ENCODE results near the gene ABCB8. TPM values are rescaled to one million over a fixed set of nuclear protein-coding genes. Genes with fewer than 3 reads are reported as not detected.
"Not testable (repeated sequence)": the region's sequence is repeated elsewhere in the genome, so short reads cannot be mapped to it uniquely, and the experiment has no call there.

The ABCB8 gene
- total and polyA plus RNA-seq, 9 of the 15 experiments (the other 6 are each of a cell fraction or from before 2014, with no cell fraction given), result 7.6 to 106 (median 36.3) TPM

DNA sequence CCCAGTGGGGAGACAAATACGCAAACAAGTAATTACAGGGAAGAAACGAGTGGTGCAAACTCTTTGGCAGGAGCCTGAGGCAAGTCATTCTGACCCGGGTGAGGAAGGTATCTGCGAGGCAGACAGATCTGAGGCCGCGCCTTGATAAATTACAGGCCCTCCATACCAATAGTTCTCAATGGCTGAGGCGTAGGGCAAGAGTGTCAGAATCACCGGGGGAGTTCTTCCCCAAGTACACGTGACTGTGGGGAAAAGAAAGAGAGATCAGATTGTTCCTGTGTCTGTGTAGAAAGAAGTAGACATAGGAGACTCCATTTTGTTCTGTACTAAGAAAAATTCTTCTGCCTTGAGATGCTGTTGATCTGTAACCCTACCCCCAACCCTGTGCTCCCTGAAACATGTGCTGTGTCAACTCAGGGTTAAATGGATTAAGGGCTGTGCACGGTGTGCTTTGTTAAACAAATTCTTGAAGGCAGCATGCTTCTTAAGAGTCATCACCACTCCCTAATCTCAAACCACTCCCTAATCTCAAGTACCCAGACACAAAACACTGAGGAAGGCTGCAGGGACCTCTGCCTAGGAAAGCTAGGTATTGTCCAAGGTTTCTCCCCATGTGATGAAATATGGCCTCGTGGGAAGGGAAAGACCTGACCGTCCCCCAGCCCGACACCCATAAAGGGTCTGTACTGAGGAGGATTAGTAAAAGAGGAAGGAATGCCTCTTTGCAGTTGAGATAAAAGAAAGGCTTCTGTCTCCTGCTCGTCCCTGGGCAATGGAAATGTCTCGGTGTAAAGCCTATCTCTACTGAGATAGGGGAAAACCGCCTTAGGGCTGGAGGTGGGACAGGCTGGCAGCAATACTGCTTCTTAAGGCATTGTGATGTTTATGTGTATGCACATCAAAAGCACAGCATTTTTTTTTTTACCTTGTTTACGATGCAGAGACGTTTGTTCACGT, 1.2 kb upstream of the ABCB8 start (continued):
- TF ChIP-seq ZBTB40 (IDR thresholded peaks at IDR 0.05) (0 out of 2 replicates have a peak, but pooled peaks have one; percentile 52), LEF1 (IDR thresholded peaks at IDR 0.05) (peak; percentile 87), ZNF561 (CRISPR knock-in tag; conservative IDR thresholded peaks at IDR 0.05) (peak; percentile 54; the same call in 1 of the 2 replicates), SOX6 (IDR thresholded peaks at IDR 0.05) (peak; percentile 91), HSF4 (CRISPR knock-in tag; IDR thresholded peaks at IDR 0.05; ENCODE audit: borderline replicate concordance) (peak; percentile 97), CEBPB (tag; IDR thresholded peaks at IDR 0.05) (peak; percentile 74), ZNF668 (CRISPR knock-in tag; IDR thresholded peaks at IDR 0.05) (peak; percentile 92), TSHZ1 (CRISPR knock-in tag; IDR thresholded peaks at IDR 0.05) (peak; percentile 87)
- not testable (repeated sequence) for TF ChIP-seq ZBTB40 (CRISPR knock-in tag; IDR thresholded peaks at IDR 0.05)
- TF ChIP-seq, protein P1, sequence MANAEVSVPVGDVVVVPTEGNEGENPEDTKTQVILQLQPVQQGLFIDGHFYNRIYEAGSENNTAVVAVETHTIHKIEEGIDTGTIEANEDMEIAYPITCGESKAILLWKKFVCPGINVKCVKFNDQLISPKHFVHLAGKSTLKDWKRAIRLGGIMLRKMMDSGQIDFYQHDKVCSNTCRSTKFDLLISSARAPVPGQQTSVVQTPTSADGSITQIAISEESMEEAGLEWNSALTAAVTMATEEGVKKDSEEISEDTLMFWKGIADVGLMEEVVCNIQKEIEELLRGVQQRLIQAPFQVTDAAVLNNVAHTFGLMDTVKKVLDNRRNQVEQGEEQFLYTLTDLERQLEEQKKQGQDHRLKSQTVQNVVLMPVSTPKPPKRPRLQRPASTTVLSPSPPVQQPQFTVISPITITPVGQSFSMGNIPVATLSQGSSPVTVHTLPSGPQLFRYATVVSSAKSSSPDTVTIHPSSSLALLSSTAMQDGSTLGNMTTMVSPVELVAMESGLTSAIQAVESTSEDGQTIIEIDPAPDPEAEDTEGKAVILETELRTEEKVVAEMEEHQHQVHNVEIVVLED (CRISPR knock-in tag; IDR thresholded peaks at IDR 0.05), result peak; percentile 70

Measured in K562 (cell line).